Left forelimb (tissue), 1 donor: ENCODE data around the gene CEACAM19.
"Not testable (repeated sequence)": the region's sequence is repeated elsewhere in the genome, so short reads cannot be mapped to it uniquely, and the experiment has no call there.

ENCODE experiments used
- DNase-seq: peaks from one replicate; pipeline ENCODE4 v3.0.0-alpha.2; 2018; ENCODE audit warnings: low spot score

CEACAM19 gene

GRCh38 chr19:44701228-44701627 lies 29.9 kb downstream of the CEACAM19 start:
- DNase-seq: no peak

DNA sequence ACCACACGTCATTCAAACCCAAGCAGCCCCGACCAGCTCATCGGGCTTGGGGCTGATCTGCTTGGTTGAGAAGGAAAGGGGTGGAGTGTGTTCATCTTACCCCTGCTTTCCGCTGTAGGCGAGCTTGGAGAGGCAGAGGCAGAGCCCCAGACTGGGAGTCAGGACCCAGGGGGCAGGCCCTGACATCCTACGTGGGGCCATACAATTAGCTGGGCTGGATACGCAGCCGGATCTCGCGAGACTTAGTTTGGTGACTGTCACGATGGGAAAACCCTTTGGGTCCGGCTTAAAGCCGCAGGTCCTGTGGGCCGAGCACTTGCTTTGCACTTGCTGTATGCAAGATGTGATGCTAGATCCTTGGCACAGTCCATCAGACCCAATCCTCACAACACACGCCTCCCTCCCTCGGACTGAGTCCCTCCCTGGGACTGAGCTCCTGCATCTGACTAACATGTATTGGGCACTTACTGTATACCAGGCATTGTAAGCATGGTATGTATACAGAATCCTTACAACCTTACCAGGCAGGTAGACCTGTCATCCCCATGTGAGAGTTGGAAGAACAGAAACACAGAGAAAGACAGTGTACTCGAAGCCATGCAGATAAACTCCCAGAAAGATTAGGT lies 31.4 kb downstream of the CEACAM19 start:
- no peak for DNase-seq

- no peak for DNase-seq
These were observed 32.2 kb downstream of the CEACAM19 start for GRCh38 chr19:44703336-44704078.

DNA sequence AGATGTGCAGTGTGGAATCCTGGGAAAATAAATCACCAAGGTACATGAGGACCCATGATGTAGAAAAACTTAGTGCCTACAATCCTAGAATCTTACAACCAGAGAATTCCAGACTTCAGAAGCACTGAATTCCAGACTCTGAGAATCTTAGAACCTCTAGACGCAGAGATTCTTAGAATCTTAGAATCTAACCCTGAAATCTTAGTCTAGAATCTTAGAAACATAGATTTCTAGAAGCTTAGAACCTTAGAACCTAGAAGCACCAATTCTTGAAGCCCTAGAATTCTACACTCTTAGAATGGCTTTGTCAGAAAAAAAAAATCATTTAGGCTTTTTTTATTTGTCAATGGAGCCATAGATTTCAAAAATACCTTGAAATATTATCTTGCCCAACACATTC lies 33.7 kb downstream of the CEACAM19 start:
- no peak for DNase-seq

DNA sequence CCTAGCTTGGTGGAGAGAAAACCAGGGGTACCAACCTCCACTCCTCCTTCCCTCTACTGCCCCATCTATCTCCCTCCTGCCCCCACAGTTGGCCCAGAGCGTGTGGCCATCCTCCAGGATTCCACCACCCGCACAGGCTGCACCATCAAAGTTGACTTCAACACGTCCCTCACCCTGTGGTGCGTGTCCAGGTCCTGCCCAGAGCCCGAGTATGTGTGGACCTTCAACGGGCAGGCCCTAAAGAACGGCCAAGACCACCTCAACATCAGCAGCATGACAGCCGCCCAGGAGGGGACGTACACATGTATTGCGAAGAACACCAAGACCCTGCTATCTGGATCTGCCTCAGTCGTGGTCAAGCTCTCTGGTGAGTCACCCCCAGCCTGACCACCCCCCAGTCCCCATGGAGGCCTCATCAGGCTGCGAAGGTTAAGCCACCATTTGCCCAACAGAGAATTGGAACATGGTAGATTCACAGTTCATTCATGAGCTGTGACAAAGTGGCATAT lies 34.3 kb downstream of the CEACAM19 start:
- no peak for DNase-seq

DNA sequence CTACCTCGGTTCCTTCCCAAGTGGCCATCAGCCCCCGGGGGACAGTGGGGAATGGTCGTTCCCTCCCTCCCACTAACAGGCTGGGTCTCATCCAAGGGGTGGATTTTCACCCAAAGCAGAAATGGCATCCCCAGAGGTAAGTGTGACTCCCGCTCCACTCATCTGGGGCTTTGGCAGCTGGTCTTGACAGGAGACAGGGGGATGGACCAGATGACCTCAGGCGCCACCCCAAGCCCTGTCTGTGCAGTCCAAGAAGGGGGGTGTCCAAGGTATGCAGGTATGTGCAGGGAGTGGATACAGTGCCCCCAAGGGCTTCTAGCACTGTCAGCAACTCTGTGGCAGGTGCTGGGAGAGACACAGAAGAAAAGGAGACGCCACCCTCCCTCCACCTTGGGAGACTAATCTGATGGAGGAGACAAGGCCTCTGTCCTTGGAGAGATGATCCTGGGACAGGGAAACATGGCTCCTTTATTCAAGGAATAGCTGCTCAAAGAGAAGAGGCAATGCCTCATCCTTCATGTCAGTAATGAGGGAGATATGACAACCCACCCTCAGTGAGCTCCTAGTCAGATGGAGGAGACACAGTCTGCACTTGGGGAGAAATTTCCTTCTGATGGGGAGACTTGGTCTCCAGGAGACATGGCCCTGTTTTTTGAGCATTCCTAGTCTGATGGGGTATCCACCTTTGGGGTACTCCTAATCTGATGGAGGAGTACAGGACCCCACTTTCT lies 35.4 kb downstream of the CEACAM19 start:
- no peak for DNase-seq

DNA sequence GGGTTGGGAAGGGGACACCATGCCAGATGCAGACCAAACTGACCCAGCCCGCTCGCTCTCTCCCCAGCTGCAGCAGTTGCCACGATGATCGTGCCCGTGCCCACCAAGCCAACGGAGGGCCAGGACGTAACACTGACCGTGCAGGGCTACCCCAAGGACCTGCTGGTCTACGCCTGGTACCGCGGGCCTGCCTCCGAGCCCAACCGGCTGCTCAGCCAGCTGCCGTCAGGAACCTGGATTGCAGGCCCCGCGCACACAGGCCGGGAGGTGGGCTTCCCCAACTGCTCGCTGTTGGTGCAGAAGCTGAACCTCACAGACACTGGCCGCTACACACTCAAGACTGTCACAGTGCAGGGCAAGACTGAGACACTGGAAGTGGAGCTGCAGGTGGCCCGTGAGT lies 36.5 kb downstream of the CEACAM19 start:
- no peak for DNase-seq

GRCh38 chr19:44708940-44709339 lies 37.7 kb downstream of the CEACAM19 start:
- no peak for DNase-seq

- not testable (repeated sequence) for DNase-seq
These were observed 38.4 kb downstream of the CEACAM19 start for GRCh38 chr19:44709434-44710266.

DNA sequence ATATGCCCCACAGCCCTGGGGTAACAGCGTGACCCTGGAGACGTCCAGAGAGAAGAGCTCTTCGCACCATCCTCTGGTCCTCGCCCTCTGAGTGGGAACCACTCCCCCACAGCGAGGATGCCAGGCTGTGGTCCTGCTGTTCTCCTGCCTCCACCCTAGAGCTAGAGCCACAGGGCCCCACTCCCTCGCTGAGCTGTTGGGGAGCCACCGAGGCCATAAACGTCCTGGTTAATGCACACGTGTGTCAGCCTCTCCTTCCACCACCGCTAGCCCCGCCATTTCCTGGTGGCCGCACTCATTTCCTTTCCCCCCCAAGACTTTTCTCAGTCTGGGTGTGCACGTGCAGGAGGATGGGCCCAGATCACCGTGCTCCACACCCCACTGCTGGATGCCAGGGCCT lies 39.2 kb downstream of the CEACAM19 start:
- no peak for DNase-seq

DNA sequence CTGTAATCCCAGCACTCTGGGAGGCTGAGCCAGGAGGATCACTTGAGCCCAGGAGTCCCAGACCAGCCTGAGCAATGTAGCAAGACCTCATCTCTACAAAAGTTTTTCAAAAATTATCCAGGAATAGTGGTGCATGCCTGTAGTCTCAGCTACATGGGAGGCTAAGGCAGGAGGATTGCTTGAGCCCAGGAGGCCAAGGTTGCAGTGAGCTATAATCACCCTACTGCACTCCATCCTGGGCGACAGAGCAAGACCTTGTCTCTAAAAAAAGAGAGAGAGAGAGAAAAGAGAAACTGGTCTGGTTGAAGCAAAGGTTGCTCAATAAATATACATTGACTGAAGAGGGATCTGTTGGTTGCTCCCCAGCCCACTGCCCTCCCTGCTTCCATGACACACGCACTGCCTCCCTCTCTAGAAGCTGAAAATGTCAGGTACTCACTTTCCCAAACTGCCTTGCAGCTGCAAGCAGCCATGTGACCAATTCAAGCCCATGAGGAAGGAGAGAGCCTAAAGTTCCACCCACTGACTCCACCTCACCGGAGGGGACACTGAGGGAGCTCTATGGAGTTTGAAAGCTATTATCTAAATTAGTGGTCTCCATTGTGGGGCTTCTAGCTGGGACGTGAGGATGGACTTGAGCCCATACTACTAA lies 41.7 kb downstream of the CEACAM19 start:
- DNase-seq: no peak

DNA sequence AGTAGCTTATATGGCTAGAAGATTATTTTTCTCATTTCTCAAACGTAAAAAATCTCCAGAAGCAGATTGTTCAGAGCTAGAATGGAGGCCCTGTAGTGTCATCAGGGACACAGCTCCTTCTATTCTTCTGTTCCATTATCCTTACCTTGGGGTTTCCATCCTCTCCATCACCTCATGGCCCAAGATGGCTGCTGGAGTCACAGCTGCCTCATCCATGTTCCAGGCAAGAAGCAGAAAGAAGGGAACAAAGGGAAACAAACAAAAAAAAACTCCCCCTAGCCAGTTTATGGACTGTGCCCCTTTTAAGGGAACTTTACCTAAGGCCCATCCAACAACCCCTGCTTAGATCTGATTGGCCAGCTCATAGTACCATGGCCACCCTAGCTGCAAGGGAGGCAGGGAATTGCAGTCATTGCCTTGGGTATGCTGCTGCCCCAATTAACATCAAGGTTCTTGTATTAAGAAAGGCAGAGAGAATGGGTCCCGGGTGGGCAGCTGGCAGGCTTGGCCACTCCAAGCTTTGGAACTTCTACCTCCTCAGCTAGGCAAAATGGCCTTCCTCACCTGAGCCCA lies 43.4 kb downstream of the CEACAM19 start:
- no peak for DNase-seq

GRCh38 chr19:44717603-44718002 lies 46.3 kb downstream of the CEACAM19 start:
- no peak for DNase-seq

- DNase-seq: no peak
These were observed 47.4 kb downstream of the CEACAM19 start for GRCh38 chr19:44718441-44719261.

DNA sequence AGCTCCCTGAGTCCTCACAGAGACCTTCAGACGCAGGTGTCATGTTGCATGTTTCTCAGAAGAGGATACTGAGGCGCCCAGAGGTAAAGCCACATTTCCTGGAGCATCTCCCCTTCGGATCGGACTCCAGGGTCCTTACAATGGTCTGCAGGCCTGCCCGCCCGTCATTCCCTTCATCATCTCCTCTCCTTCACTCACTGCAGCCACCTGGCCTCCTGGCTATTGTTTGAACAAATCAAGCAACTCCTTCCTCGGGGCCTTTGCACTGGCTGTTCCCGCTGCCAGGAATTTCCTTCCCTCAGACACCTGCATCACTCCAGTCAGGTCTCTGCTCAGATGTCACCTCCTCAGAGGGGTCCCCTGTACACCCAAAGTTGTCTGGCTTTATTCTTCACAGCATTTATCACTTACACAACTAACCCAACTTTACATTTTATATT lies 48.0 kb downstream of the CEACAM19 start:
- DNase-seq: no peak

GRCh38 chr19:44720396-44720795 lies 49.1 kb downstream of the CEACAM19 start:
- DNase-seq: not testable (repeated sequence)

DNA sequence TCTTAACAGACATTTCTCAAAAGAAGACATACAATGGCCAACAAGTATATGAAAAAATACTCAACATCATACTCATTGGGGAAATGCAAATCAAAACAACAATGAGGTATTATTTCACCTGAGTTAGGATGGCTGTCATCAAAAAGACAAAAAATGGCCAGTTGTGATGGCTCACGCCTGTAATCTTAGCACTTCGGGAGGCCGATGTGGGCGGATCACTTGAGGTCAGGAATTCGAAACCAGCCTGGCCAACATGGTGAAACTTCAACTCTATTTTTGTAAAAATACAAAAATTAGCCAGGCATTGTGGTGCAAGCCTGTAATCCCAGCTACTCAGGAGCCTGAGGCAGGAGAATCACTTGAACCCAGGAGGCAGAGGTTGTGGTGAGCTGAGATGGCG lies 49.7 kb downstream of the CEACAM19 start:
- no peak for DNase-seq

DNA sequence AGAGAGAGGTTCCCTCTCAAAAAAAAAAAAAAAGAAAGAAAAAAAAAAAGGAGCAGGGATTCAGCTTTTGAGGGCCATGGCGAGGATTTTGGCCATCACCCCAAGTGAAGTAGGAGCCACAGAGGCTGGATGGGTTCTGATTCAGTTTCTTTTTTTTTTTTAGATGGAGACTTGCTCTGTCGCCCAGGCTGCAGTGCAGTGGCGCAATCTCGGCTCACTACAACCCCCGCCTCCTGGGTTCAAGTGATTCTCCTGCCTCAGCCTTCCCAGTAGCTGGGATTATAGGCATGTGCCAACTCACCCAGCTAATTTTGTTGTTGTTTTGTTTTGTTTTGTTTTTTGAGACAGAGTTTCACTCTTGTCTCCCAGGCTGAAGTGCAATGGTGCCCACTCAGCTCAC lies 50.1 kb downstream of the CEACAM19 start:
- DNase-seq: not testable (repeated sequence)

DNA sequence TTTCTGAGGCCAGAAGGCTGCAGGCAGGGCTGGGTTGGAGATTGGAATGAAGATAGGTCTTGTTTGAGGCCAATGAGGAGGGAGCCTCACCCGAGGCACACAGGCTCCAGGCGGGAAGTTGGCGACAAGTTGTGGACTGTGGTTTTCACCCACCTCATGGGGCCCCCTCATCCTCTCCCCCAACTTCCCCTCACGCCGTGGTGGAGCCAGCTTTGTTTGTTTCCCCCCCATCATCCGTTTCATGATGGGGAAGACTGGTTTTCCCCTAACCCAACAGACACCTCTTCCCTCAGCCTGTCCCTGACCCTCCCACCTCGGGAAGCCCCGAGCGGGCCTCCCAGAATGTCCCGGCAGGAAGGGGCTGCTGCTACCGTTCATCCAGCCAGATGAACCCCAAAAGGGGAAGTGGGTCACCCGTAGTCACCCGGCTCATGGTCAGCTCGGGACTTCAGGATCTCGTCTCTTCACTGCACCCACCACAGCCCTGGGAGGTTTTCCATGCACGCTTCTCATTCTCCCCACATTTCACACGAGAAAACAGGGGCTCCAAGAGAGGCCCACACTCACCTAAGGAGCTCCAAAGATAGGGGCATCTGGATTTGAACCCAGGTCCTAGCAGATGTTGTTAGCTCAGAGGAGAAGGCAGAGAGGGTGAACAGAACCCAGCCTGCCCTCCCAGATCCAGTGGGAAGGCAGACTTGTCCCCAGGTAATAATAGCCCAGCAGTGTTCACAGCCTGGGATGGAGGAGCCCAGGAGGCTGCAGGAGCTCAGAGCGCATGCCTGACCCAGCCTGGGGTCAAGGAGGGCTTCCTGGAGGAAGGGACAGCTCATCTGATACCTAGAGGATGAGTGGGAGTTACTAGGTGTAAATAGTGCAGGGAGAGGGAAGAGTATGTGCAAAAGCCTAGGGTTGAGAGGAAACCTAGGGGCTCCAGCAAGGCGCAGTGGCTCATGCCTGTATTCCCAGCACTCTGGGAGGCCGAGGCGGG lies 51.1 kb downstream of the CEACAM19 start:
- DNase-seq: no peak
